ENCODE measurements around the gene CAV3.

The CAV3 gene

DNA sequence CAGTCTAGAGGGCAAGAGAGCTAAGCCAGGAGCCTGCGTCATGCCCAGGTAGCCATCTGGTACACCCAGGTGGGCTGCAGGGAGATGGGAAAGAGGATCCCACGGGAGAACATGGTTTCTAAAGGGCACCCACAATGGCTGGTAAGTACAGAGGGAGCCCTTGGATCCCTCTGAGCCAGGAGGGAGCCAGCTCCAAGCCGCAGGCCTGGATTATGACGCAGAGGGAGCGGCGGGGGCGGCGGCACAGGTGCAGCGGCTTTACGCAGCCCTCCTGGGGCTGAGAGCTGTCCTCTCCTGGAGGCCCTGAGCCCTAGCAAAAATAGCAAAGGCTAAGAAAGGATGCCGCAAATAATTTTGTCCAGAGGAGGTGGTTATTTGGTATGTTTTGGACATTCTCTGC is 2.8 kb downstream of the CAV3 start:
- DNase-seq = no peak

DNA sequence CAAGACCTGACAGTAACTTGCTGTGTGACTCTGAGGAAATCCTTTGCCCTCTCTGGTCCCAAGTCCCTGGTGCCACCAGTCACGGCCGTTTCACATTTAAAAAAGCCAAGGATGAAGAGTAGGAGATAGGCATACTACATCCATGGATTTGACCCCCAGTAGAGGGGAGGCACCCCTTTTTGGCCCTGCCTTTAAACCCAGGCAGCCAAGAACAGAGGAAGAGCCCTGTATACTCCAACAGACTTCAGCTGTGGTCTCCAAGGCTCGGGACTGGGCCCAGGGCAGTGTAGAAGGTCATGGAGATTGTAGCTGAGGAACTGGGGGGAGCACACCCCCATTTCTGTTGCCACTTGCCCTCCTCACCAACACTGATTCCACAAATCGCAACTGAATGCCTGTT is 3.7 kb downstream of the CAV3 start:
- no peak for DNase-seq

- DNase-seq = no peak
Measured at GRCh38 chr3:8737823-8738222, 4.2 kb downstream of the CAV3 start.

DNA sequence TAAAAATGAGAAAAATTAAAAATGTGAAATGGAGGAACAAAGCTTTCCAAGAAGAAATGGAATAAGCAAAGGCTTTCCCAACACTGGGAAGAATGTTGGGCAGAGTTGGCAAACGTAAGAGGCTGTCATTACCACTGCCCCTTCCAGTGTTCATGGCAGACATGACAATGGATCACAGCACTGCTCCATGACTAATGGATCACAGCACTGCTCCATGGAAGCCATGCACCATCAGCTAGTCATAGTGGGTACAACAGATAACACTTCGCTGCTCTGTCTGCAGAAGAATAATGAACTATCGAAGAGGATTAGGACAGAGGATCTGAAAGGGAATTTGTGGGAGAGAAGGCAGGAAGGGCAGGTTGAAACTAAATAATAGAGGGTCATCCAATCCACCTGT is 5.0 kb downstream of the CAV3 start:
- DNase-seq = no peak

GRCh38 chr3:8739757-8740504 is 6.3 kb downstream of the CAV3 start:
- DNase-seq = no peak

DNA sequence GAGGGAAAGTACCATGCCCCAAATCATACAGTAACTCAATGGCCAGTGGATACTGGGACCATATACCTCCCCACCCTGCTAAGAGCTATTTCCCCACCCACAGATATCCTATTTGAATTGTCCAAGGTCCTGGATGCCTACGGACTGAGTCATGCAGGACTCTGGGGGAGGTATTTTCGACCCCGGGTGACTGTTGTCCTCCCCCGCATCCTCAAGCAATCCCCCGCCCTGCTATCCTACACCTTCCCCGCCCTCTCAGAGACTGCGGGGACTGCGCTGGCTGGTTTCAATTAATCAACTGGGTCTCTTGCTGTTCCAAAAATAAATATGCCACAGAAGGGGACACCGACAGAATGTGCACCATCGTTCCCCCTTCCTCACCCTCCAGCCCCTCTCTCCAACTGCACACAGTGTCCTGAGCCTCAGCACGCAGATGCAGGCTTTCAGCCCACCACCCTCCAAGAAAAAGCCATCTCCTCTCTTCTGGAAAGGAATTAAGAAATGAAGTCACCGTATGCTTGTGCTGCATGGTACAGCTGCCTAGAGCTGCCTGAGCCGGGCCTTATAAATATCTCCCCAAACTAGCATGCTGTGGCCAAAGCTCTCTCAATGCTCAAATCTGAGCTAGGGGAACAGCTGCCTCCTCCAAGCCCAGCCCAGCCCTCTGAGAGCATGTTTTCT is 8.1 kb downstream of the CAV3 start:
- DNase-seq = peak; percentile 55

DNA sequence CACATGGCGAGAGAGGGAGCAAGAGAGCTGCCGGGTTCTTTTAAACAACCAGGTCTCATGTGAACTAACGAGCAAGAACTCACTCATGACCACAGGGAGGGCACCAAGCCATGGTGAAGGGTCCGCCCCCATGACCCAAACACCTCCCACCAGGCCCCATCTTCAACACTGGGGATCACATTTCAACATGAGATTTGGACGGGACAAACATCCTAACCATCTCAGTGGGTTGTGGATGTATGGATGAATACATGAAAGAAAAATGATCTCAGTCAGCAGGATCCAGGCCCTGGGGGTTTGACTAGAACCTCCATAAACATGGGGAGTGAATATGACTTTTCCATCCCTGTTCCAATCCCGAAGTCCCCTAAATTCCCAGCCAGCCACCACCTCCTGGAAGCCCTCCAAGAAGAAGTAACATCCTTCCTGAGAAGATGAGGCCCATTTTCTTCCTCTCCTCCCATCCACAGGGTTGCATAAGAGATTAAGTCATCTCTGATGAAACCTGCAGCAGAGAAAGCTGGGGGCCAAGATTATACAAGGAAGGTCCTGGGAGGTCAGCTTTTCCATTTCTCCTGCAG is 9.5 kb downstream of the CAV3 start:
- no peak for DNase-seq

DNA sequence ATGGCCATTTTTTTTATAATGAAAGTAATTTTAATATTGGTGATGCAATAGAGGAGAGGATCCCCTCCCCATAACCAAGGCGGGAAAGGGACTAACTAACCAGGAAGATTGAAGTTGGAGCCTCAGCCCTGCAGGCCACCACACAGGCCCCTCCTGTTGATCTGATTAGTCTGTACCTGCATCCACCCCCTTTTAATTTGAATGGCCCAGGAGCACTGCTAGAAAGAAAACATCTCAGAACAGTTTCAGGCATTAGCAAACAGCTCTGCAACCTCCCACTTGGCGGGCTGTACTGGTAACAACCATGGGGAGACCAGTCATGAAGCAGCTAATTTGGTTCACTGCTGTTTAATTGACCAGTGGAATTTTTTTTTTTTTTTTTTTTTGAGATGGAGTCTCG is 10.3 kb downstream of the CAV3 start:
- DNase-seq = no peak

GRCh38 chr3:8745619-8746370 is 12.2 kb downstream of the CAV3 start:
- DNase-seq = no peak

- no peak for DNase-seq
Measured at GRCh38 chr3:8746780-8747345, 13.3 kb downstream of the CAV3 start.

DNA sequence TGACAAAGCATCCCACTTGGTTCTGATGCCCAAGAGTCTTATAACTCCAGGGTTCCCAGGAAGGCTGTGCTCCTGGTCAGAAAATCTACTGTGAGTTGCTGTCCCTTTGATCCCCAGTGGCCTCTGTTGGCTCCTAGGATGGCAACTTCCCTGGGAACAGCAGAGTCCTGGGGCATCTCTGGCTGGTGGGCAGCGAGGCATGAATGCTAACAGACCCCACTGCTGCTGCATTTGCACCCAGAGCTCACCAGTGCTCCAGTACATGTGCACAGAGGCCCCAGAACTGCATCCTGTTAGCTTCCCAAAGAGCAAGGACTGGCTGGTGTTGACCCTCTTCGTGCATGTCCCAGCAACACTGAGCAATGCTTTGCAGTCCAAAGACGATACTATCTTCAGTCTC is 15.7 kb downstream of the CAV3 start:
- no peak for DNase-seq

DNA sequence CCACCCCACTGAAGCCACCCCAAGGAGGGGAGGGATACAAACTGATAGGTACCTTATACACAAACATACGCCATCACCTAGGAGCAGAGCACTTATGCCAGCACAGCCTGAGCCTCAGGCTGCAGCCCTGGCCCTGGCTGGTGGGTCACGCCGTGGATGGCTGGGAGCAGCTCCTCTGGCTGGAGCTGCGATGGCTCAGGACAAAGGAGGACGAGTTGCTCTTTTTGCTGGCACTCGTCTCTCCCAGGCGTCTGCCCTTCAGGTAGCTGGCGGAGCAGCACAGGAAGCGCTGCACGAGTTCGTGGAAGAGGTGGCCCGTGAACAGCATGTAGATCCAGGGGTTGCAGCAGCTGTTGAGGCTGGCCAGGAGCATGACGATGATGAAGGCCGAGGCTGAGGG is 19.2 kb downstream of the CAV3 start:
- DNase-seq = no peak

DNA sequence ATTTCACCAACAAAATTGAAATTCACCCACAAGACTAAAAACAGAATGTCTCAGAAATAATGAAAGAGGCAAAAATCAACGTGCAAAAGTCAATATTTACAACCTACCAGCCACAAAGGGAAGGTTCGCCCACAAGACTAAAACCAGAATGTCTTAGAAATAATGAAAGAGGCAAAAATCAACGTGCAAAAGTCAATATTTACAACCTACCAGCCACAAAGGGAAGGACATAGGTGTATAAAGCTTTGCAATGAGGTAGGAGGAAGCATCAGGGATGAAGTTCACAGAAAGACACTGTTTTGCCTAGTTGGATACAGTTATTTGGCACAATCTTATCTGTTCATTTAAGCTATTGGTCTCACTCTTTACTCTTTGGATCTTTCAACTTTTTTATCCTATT is 21.5 kb downstream of the CAV3 start:
- DNase-seq = no peak

DNA sequence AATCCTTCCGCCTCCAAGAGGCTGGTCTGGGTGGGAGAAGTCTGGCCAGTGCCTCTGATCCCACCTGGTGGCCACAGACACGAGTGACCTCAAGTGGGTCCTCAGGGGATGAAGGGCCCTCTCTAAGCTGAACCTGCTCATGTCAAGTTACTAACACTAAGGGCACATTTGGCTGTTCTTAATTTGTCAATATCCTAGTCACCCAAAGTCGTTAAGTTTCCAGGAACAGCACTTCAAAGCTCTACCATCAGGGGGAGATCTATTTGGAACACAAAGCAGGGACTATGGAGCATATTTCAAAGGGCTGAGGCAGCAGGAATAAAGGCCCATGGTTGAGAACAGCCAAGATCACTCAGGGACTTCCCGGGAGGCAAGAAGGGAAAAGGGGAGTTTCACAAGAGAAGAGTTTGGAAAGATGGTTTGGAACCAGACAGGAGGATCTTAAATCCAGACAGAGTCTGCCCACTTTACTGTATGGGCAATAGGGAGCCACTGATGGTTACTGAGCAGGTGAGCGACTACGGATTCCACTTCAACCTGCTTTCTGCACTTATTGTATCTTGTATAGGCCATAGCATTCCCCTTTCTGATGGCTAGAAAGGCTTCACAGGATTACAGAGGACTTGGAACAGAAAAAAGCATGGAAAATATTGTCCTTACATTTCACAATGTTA is 22.1 kb downstream of the CAV3 start:
- no peak for DNase-seq

DNA sequence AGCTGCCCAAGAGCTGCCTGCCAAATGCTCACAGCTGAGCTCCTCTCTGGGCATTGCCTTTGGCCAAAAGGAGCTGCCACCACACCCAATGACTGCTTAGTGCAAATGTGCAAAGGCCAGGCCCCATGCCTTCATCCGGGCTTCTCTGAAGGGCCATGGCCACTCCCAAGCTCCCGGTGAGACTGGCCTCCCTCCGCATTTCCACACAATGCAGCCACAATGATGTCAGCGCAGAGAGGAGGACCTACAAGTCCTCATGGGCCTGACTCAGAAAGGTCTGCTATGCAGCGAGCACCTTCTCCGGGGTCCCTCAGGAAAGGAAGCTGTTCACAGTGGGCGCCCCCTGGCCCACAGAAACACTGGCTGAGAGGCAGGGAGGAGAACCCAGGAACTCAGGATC is 23.1 kb downstream of the CAV3 start:
- no peak for DNase-seq

DNA sequence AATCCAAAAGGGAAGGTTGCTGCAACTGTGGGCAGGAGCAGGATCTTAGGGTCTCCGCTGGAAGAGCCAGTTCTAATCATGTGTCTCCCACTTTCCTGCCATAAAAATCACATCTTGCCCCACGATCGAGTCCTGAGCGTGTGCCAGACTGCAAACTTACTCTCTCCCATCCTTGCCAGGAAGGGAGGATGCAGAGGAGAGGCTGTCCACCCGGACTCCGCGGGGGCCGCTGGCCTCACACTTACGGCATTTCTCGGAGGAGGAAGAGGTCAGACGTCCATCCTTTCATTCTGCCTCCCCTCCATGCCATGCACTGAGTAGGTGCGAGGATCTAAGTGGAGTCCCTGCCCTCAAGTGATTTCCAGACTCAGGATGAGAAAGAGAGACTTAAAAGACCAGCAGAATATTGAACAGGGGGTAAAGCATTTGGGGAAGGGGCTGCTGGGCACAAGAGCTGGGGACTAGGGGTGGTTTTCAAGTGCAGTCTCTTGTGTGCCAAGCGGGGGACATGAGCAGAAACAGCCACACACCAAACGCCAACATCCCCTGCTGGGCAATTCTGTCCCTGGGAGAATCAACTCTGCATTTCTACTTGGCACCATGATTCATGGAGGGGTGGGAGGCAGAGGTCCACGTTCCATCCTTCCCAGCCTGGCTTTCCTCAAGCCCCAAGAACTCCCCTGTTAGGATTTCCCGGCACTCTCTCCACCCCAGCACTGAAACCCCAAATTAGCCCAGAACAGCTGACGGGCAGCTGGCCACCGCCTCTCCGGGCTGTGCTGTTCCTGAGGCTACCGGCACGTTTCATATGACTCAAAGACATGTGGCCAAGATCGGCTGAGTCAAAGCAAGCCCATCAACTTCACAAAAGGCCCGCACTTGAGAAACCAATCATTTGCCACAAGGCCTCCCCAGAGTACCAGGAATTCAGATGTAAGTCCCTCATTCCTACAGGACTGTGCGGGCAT is 24.2 kb downstream of the CAV3 start:
- DNase-seq = peak; percentile 76

- DNase-seq = no peak
Measured at GRCh38 chr3:8759038-8759707, 25.6 kb downstream of the CAV3 start.

DNA sequence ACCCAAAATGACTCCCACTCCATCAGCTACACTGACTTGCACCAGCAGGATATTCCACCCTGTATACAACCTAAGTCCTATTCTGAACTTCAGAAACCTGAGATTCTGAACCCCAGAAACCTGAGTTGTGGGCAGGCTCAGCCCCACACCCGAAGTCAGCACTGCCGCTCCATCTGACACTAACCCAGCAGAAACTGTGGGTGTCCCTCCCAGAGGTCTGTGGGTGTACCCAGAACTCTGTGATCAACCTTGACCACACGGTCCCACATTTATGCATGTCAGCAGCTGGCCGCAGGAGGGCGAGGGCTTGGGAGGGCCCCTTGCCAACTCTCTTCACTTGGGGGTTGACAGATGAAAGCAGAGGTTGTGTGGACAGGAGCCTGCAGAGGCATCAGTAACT is 26.5 kb downstream of the CAV3 start:
- DNase-seq = no peak

GRCh38 chr3:8760506-8760905 is 26.9 kb downstream of the CAV3 start:
- DNase-seq = no peak

GRCh38 chr3:8761866-8762265 is 28.3 kb downstream of the CAV3 start:
- DNase-seq = no peak

Data from right hindlimb (tissue), 1 donor.